Bronchial epithelial cell (primary cell): ENCODE results near the gene ERBB4. TPM values are rescaled to one million over a fixed set of nuclear protein-coding genes. Genes with fewer than 3 reads are reported as not detected.
"Not testable (repeated sequence)": the region's sequence is repeated elsewhere in the genome, so short reads cannot be mapped to it uniquely, and the experiment has no call there.

Experiments
- DNase-seq: peaks from one replicate; pipeline ENCODE4 v3.0.0-alpha.2; 2010; ENCODE audit warnings: low read depth
- FAIRE-seq: peaks from 2 replicates; lab custom pipeline; 2011; peaks lifted over from hg19 to GRCh38; lab: Jason Lieb, UNC
- H3K27me3 ChIP-seq: 2 replicates; pipeline ENCODE4 v1.5.1; 2011; ENCODE audit warnings: low read length; ENCODE audit not compliant: control insufficient read depth, insufficient read depth
- H3K36me3 ChIP-seq: 2 replicates; pipeline ENCODE4 v1.5.1; 2011; ENCODE audit warnings: low read length; ENCODE audit not compliant: control insufficient read depth, insufficient read depth
- H3K4me3 ChIP-seq: 2 replicates; pipeline ENCODE4 v1.5.1; 2011; ENCODE audit warnings: mild to moderate bottlenecking, low read depth, low read length, control low read depth
- total RNA-seq: library from RNA; depleted of rRNA; stranded (reverse); fragments of >200 nt; gene quantifications from 2 replicates; pipeline ENCODE4 v1.2.1, GENCODE V29; 2014
- TF ChIP-seq, protein P1 (sequence below): IDR thresholded peaks from 2 replicates; pipeline ENCODE4 v1.5.1; 2011; ENCODE audit warnings: mild to moderate bottlenecking, moderate library complexity, low read length, control low read depth, inconsistent platforms; ENCODE audit not compliant: insufficient read depth, severe bottlenecking

ERBB4 gene
- total RNA-seq, 1 donor from 2014 or later = under 0.01 TPM

- Histone ChIP-seq H3K4me3 (no peak overlapping the region), H3K27me3 (no peaks in the 10 kb centered on the region), H3K36me3 (no peaks in the 10 kb centered on the region)
- FAIRE-seq (no peak), DNase-seq (no peak)
- TF ChIP-seq, protein P1, sequence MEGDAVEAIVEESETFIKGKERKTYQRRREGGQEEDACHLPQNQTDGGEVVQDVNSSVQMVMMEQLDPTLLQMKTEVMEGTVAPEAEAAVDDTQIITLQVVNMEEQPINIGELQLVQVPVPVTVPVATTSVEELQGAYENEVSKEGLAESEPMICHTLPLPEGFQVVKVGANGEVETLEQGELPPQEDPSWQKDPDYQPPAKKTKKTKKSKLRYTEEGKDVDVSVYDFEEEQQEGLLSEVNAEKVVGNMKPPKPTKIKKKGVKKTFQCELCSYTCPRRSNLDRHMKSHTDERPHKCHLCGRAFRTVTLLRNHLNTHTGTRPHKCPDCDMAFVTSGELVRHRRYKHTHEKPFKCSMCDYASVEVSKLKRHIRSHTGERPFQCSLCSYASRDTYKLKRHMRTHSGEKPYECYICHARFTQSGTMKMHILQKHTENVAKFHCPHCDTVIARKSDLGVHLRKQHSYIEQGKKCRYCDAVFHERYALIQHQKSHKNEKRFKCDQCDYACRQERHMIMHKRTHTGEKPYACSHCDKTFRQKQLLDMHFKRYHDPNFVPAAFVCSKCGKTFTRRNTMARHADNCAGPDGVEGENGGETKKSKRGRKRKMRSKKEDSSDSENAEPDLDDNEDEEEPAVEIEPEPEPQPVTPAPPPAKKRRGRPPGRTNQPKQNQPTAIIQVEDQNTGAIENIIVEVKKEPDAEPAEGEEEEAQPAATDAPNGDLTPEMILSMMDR = no peak
Measured at GRCh38 chr2:211611061-211611518, 927.5 kb downstream of the ERBB4 start.

- no peaks in the 10 kb centered on the region for H3K27me3 ChIP-seq
- no peak for FAIRE-seq
- H3K36me3 ChIP-seq = no peaks in the 10 kb centered on the region
- no peak overlapping the region for H3K4me3 ChIP-seq
- TF ChIP-seq, protein P1 = no peak
- no peak for DNase-seq
Measured at GRCh38 chr2:211609127-211609526, 929.5 kb downstream of the ERBB4 start.

DNA sequence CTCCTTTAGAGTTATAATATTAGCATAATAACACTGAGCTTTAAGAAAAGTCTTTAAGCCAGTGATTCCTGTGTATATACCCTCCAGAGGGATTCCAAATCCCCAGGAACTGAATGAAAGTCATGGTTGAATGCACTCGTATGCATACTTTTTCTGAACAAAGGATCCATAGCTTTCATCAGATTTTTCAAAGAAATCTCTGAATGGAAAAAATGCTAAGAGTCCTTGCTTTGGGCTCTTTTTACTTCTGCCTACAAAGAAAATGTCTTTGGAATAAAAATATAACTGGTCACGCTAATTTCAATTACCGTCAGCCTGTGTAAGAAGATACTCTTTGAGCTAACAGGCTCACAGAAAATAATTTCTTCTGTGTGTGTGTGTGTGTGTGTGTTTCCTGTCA is 939.5 kb downstream of the ERBB4 start:
- TF ChIP-seq, protein P1 = no peak
- no peaks in the 10 kb centered on the region for H3K36me3 ChIP-seq
- no peak for FAIRE-seq
- no peaks in the 10 kb centered on the region for H3K27me3 ChIP-seq
- DNase-seq = no peak
- H3K4me3 ChIP-seq = no peak overlapping the region

DNA sequence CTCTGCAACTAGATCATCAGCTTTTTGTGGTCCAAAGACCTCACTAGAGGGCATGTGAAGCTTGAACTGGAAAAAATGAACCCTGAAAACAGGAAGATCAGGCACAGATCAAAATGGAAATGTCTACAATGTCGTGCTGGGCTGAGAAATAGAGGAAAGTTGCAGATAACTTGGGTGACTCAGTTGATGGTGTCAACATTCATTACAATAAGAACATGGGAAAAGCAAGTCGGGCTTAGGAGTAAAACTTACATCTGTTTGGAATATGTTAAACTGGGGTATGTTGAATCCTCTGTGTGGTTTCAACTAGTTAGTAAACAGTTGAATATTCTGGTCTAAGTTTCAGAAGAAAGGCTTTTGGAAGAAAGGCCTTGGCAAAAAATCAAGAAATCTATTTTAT is 940.4 kb downstream of the ERBB4 start:
- no peaks in the 10 kb centered on the region for H3K36me3 ChIP-seq
- no peaks in the 10 kb centered on the region for H3K27me3 ChIP-seq
- TF ChIP-seq, protein P1 = no peak
- DNase-seq (no peak), FAIRE-seq (no peak)
- no peak overlapping the region for H3K4me3 ChIP-seq

- FAIRE-seq, H3K4me3 ChIP-seq, DNase-seq, H3K36me3 ChIP-seq, H3K27me3 ChIP-seq: not testable (repeated sequence)
Measured at GRCh38 chr2:211592006-211592405, 946.6 kb downstream of the ERBB4 start.

DNA sequence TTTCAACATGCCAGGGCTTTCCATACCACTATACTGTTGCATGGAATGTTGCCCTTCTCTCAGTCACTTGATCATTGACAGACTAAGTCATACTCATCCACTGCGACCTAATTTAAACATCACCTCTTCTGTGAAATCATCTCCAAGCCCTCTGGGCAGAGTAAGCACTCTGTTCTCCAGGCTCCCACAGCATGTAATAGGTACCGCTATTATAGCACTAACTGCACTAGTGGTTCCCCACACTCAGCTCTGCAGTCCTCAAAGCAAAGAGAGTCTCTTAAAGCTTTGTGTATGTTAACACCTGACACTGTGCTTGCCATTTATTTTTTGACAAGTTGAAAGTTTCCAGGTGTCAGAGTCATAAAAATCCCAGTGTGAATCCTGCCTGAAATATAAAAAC is 947.2 kb downstream of the ERBB4 start:
- Histone ChIP-seq H3K27me3 (no peaks in the 10 kb centered on the region), H3K4me3 (no peak overlapping the region), H3K36me3 (no peaks in the 10 kb centered on the region)
- TF ChIP-seq, protein P1 = no peak
- FAIRE-seq (no peak), DNase-seq (no peak)
